ENCODE results near the gene JAZF1.

The JAZF1 gene

DNA sequence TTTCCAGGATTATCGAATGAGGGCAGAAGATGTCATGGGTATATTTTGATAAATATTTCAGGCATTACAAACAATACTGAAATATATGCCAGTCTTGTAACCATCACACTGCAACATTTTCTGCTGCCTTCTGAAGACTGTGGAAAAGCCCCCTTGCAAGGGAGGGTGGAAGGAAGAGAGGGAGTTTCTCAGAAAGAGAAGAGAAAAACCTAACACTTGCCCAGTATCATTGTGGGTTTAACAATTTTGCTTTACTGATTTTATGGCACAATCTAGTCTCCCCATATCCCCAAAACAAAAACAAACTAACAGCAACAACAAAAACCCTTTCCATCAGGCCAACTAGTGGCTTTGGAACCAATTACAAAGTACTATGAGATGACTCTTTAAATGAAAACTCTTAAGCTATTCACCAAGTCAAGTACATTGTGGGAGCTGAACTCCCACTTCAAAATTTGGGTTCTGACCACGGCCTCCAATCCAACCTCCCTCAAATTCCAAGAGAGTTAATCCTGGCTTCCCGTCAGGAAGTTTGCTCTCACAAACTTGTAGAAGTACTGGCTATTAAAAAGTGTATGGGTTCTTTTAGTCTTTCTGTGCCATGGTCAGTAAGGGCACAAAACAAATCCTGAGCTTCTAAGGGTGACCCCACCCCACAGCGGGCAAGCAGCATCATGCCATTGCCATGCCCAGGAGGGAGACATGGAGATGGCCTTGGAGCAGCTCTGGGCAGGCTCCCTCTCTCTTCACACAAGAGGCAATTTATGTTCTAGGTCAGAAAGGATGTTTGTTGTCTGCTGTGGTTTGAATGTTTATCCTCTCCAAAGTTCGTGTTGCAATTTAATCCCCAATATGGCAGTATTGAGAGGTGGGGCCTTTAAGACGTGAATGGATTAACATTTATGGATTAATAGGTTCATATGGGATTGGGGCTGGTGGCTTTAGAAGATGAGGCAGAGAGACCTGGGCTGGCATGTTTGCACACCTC is 96.3 kb downstream of the JAZF1 start:
- TF ChIP-seq ZNF8 (CRISPR knock-in tag; IDR thresholded peaks at IDR 0.05) = no peak
- no peak for TF ChIP-seq TOX (CRISPR knock-in tag; IDR thresholded peaks at IDR 0.05; ENCODE audit: borderline replicate concordance)
- no peak for TF ChIP-seq ZNF565 (CRISPR knock-in tag; conservative IDR thresholded peaks at IDR 0.05; ENCODE audit: low read depth)
- TF ChIP-seq BACH2 (CRISPR knock-in tag; IDR thresholded peaks at IDR 0.05; ENCODE audit: borderline replicate concordance) = no peak
- no peak for TF ChIP-seq OSR1 (CRISPR knock-in tag; IDR thresholded peaks at IDR 0.05)
- TF ChIP-seq, protein P1, sequence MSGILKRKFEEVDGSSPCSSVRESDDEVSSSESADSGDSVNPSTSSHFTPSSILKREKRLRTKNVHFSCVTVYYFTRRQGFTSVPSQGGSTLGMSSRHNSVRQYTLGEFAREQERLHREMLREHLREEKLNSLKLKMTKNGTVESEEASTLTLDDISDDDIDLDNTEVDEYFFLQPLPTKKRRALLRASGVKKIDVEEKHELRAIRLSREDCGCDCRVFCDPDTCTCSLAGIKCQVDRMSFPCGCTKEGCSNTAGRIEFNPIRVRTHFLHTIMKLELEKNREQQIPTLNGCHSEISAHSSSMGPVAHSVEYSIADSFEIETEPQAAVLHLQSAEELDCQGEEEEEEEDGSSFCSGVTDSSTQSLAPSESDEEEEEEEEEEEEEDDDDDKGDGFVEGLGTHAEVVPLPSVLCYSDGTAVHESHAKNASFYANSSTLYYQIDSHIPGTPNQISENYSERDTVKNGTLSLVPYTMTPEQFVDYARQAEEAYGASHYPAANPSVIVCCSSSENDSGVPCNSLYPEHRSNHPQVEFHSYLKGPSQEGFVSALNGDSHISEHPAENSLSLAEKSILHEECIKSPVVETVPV (CRISPR knock-in tag; IDR thresholded peaks at IDR 0.05) = no peak
- TF ChIP-seq, protein P2, sequence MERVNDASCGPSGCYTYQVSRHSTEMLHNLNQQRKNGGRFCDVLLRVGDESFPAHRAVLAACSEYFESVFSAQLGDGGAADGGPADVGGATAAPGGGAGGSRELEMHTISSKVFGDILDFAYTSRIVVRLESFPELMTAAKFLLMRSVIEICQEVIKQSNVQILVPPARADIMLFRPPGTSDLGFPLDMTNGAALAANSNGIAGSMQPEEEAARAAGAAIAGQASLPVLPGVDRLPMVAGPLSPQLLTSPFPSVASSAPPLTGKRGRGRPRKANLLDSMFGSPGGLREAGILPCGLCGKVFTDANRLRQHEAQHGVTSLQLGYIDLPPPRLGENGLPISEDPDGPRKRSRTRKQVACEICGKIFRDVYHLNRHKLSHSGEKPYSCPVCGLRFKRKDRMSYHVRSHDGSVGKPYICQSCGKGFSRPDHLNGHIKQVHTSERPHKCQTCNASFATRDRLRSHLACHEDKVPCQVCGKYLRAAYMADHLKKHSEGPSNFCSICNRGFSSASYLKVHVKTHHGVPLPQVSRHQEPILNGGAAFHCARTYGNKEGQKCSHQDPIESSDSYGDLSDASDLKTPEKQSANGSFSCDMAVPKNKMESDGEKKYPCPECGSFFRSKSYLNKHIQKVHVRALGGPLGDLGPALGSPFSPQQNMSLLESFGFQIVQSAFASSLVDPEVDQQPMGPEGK (CRISPR knock-in tag; IDR thresholded peaks at IDR 0.05; ENCODE audit: borderline replicate concordance) = no peak
- TF ChIP-seq ISL1 (CRISPR knock-in tag; IDR thresholded peaks at IDR 0.05) = no peak
- TF ChIP-seq ESRRG (CRISPR knock-in tag; IDR thresholded peaks at IDR 0.05) = no peak
- TF ChIP-seq RARB (CRISPR knock-in tag; IDR thresholded peaks at IDR 0.05) = no peak
- no peak for TF ChIP-seq PPARA (CRISPR knock-in tag; IDR thresholded peaks at IDR 0.05; ENCODE audit: borderline replicate concordance)
- TF ChIP-seq SNAI2 (CRISPR knock-in tag; IDR thresholded peaks at IDR 0.05) = no peak
- TF ChIP-seq, protein P3, sequence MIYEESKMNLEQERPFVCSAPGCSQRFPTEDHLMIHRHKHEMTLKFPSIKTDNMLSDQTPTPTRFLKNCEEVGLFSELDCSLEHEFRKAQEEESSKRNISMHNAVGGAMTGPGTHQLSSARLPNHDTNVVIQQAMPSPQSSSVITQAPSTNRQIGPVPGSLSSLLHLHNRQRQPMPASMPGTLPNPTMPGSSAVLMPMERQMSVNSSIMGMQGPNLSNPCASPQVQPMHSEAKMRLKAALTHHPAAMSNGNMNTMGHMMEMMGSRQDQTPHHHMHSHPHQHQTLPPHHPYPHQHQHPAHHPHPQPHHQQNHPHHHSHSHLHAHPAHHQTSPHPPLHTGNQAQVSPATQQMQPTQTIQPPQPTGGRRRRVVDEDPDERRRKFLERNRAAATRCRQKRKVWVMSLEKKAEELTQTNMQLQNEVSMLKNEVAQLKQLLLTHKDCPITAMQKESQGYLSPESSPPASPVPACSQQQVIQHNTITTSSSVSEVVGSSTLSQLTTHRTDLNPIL (CRISPR knock-in tag; IDR thresholded peaks at IDR 0.05; ENCODE audit: low read depth) = no peak
- no peak for TF ChIP-seq ZNF70 (CRISPR knock-in tag; IDR thresholded peaks at IDR 0.05)
- TF ChIP-seq ZFP30 (CRISPR knock-in tag; IDR thresholded peaks at IDR 0.05) = no peak
- TF ChIP-seq TCF4 (CRISPR knock-in tag; IDR thresholded peaks at IDR 0.05; ENCODE audit: borderline replicate concordance) = no peak
- no peak for TF ChIP-seq GLIS3 (CRISPR knock-in tag; IDR thresholded peaks at IDR 0.05)
- no peak for TF ChIP-seq CSDC2 (CRISPR knock-in tag; IDR thresholded peaks at IDR 0.05)
- TF ChIP-seq ZC3H10 (CRISPR knock-in tag; IDR thresholded peaks at IDR 0.05) = no peak
- ATAC-seq = no peak

DNA sequence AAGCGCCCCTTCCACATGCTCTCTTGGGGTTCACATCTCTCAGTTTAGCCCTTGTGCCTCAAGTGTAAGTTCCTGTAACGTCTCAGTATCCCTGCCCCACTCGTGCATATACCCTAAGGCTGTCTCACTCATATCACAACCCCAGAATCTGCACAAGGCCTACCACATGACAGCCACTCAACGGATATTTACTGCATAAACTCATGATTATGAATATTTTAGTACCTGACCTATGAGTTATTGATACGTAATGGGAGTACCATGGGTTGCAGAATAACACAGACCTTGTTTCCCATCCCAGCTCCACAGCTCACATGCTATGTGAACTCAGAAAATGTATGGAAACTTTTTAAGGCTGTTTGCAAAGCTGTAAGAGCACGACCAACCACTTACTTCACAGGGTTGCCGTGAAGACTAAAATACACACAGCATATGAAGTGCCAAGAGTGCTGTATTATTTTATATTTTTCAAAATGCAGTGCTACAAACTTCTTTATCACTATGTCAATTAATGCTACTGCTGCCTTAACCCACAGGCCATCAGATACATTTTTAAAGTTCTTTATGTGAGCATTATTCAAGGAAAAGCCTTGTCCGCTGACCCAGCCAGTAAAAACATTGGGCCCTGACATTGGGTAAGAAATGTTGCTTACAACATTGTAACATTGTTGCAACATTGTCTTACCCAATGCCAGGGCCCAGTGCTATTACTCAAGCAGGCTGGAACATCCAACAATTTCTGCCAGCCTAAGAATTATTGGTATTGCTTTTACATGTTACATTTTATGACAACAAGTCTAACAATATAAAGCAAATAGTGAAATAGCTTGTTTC is 97.2 kb downstream of the JAZF1 start:
- ATAC-seq = no peak
- TF ChIP-seq ISL1 (CRISPR knock-in tag; IDR thresholded peaks at IDR 0.05) (peak; percentile 48), CSDC2 (CRISPR knock-in tag; IDR thresholded peaks at IDR 0.05) (no peak), ARNTL (CRISPR knock-in tag; IDR thresholded peaks at IDR 0.05; ENCODE audit: borderline replicate concordance, low read depth) (no peak), RARB (CRISPR knock-in tag; IDR thresholded peaks at IDR 0.05) (no peak), ZC3H10 (CRISPR knock-in tag; IDR thresholded peaks at IDR 0.05) (no peak), ZNF70 (CRISPR knock-in tag; IDR thresholded peaks at IDR 0.05) (no peak), TOX (CRISPR knock-in tag; IDR thresholded peaks at IDR 0.05; ENCODE audit: borderline replicate concordance) (no peak)
- TF ChIP-seq, protein P1 (CRISPR knock-in tag; IDR thresholded peaks at IDR 0.05) = no peak

DNA sequence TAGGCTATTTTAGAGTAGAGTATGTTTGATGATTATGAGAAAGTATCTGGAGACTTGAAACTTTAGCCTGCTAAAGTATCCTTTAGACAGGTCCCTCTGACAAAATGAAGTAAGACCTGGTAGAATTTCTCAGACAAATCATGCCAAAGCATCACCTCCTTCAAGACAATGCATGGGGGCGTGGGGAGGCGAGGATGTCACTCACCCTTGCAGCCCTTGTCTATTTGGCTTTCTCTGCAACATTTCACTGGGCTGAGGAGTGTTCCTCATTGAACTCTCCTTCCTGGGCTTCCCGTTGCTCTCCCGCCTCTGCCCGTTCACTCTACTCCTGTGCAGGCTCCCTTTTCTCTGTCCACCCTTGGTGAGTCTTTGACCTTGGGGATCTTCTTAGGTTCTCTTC is 98.5 kb downstream of the JAZF1 start:
- ATAC-seq = no peak
- TF ChIP-seq ESRRG (CRISPR knock-in tag; IDR thresholded peaks at IDR 0.05) = no peak
- TF ChIP-seq, protein P2 (CRISPR knock-in tag; IDR thresholded peaks at IDR 0.05; ENCODE audit: borderline replicate concordance) = no peak
- no peak for TF ChIP-seq PPARA (CRISPR knock-in tag; IDR thresholded peaks at IDR 0.05; ENCODE audit: borderline replicate concordance)
- no peak for TF ChIP-seq TCF4 (CRISPR knock-in tag; IDR thresholded peaks at IDR 0.05; ENCODE audit: borderline replicate concordance)
- TF ChIP-seq SNAI2 (CRISPR knock-in tag; IDR thresholded peaks at IDR 0.05) = no peak
- TF ChIP-seq ZFP30 (CRISPR knock-in tag; IDR thresholded peaks at IDR 0.05) = no peak
- TF ChIP-seq, protein P3 (CRISPR knock-in tag; IDR thresholded peaks at IDR 0.05; ENCODE audit: low read depth) = no peak
- no peak for TF ChIP-seq ZFP3 (CRISPR knock-in tag; IDR thresholded peaks at IDR 0.05)
- no peak for TF ChIP-seq ZNF8 (CRISPR knock-in tag; IDR thresholded peaks at IDR 0.05)
- no peak for TF ChIP-seq CSDC2 (CRISPR knock-in tag; IDR thresholded peaks at IDR 0.05)
- TF ChIP-seq, protein P4, sequence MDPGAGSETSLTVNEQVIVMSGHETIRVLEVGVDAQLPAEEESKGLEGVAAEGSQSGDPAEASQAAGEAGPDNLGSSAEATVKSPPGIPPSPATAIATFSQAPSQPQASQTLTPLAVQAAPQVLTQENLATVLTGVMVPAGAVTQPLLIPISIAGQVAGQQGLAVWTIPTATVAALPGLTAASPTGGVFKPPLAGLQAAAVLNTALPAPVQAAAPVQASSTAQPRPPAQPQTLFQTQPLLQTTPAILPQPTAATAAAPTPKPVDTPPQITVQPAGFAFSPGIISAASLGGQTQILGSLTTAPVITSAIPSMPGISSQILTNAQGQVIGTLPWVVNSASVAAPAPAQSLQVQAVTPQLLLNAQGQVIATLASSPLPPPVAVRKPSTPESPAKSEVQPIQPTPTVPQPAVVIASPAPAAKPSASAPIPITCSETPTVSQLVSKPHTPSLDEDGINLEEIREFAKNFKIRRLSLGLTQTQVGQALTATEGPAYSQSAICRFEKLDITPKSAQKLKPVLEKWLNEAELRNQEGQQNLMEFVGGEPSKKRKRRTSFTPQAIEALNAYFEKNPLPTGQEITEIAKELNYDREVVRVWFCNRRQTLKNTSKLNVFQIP (CRISPR knock-in tag; IDR thresholded peaks at IDR 0.05; ENCODE audit: borderline replicate concordance, low read depth) = no peak
